Left cardiac atrium (tissue), 4 donors: ENCODE measurements around the gene ADGRF3. TPM values are rescaled to one million over a fixed set of nuclear protein-coding genes. Genes with fewer than 3 reads are reported as not detected.
A peak's percentile ranks its signal among the peaks of the same experiment; 100 is the strongest.
"Not testable (repeated sequence)": the region's sequence is repeated elsewhere in the genome, so short reads cannot be mapped to it uniquely, and the experiment has no call there.

Experiments
- ATAC-seq, 2 donors: fragments of 200-7000 bp; cut with Tn5 transposase; one replicate each; pipeline ENCODE4 v1.9.1; 2020; ENCODE audit warnings: mild to moderate bottlenecking in 2 of 2, moderate library complexity in 2 of 2
- DNase-seq: peaks from one replicate; pipeline ENCODE4 v3.0.0-alpha.2; 2020
- intact Hi-C, 2 donors: fragments of 100-400 bp; cut with DNase I; formaldehyde crosslinking; loops; one replicate each; pipeline versions ENCODE4 v1.14.1 to v1.15.1; 2022 to 2023
- total RNA-seq, 2 donors: library from RNA; stranded (reverse); fragmentation: NEBNext Ultra II Directional; extraction: Animal tissue kit (Norgen Biotek cat#: 25700); gene quantifications; one replicate each; pipeline ENCODE4 v1.2.1, GENCODE V29; 2021
- donor health status: DM: no; HTN: yes; CAD: no.
- donor health status: DM: no; HTN: yes; CAD: no; lungs with severe emphysema.
- donor health status: DM: yes; HTN: yes; CAD: no.
- donor health status: Dilated cardiomyopathy.

The ADGRF3 gene
- total RNA-seq, 2 donors from 2014 or later: 0.08 TPM; not detected in 1

GRCh38 chr2:26325851-26326250 is 20.7 kb downstream of the ADGRF3 start:
- DNase-seq: no peak
- intact Hi-C loops: no loop called here
- no peak for ATAC-seq

- no peak for ATAC-seq
- intact Hi-C loops: no loop called here
Observed at GRCh38 chr2:26324903-26325302, 21.7 kb downstream of the ADGRF3 start.

GRCh38 chr2:26324479-26324878 is 22.1 kb downstream of the ADGRF3 start:
- intact Hi-C loops, DNase-seq, ATAC-seq: not testable (repeated sequence)

More at GRCh38 chr2:26324903-26325302, 21.7 kb downstream of the ADGRF3 start:
- DNase-seq: no peak

GRCh38 chr2:26318950-26319349 is 27.6 kb downstream of the ADGRF3 start:
- intact Hi-C loops: no loop called here
- no peak for ATAC-seq
- DNase-seq: no peak

GRCh38 chr2:26317377-26318105 is 29.0 kb downstream of the ADGRF3 start:
- intact Hi-C loops: no loop called here
- ATAC-seq: no peak
- no peak for DNase-seq

- DNase-seq: no peak
- ATAC-seq: no peak
- intact Hi-C loops: no loop called here
Observed at GRCh38 chr2:26316845-26317244, 29.7 kb downstream of the ADGRF3 start.

- no peak for DNase-seq
- ATAC-seq: no peak
- intact Hi-C loops: no loop called here
Observed at GRCh38 chr2:26316041-26316440, 30.5 kb downstream of the ADGRF3 start.

- no peak for ATAC-seq
- no peak for DNase-seq
- intact Hi-C loops: no loop called here
Observed at GRCh38 chr2:26314243-26314642, 32.3 kb downstream of the ADGRF3 start.

- ATAC-seq (no peak), DNase-seq (no peak)
- intact Hi-C loops: no loop called here
Observed at GRCh38 chr2:26313446-26313845, 33.1 kb downstream of the ADGRF3 start.

- ATAC-seq: no peak
- DNase-seq: no peak
- intact Hi-C loops: no loop called here
Observed at GRCh38 chr2:26312471-26312870, 34.1 kb downstream of the ADGRF3 start.

GRCh38 chr2:26309921-26310320 is 36.7 kb downstream of the ADGRF3 start:
- DNase-seq: no peak
- no peak for ATAC-seq
- intact Hi-C loops: no loop called here

GRCh38 chr2:26305540-26305939 is 41.0 kb downstream of the ADGRF3 start:
- no peak for ATAC-seq
- no peak for DNase-seq
- intact Hi-C loops: no loop called here

GRCh38 chr2:26305094-26305493 is 41.5 kb downstream of the ADGRF3 start:
- intact Hi-C loops, DNase-seq, ATAC-seq: not testable (repeated sequence)

GRCh38 chr2:26302846-26303245 is 43.7 kb downstream of the ADGRF3 start:
- intact Hi-C loops: no loop called here
- ATAC-seq (no peak), DNase-seq (no peak)

- ATAC-seq (peak in 1 of 2 donors; percentile 34), DNase-seq (peak; percentile 51)
- intact Hi-C loops: no loop called here
Observed at GRCh38 chr2:26300234-26300925, 46.2 kb downstream of the ADGRF3 start.

GRCh38 chr2:26299471-26300101 is 47.0 kb downstream of the ADGRF3 start:
- intact Hi-C loops: no loop called here

GRCh38 chr2:26298638-26299393 is 47.8 kb downstream of the ADGRF3 start:
- intact Hi-C loops: no loop called here
- DNase-seq: peak; percentile 43

More at GRCh38 chr2:26299471-26300101, 47.0 kb downstream of the ADGRF3 start:
- peak; percentile 48 to 62 for ATAC-seq
- no peak for DNase-seq

GRCh38 chr2:26298286-26298637 is 48.3 kb downstream of the ADGRF3 start:
- intact Hi-C loops: no loop called here
- DNase-seq (no peak), ATAC-seq (no peak)

More at GRCh38 chr2:26298638-26299393, 47.8 kb downstream of the ADGRF3 start:
- ATAC-seq: peak; percentile 82 to 84

- no peak for DNase-seq
- intact Hi-C loops: no loop called here
- ATAC-seq: no peak
Observed at GRCh38 chr2:26297061-26297460, 49.5 kb downstream of the ADGRF3 start.

GRCh38 chr2:26295511-26295910 is 51.1 kb downstream of the ADGRF3 start:
- intact Hi-C loops: no loop called here
- DNase-seq: no peak
- ATAC-seq: no peak
